Fibroblast of peridontal ligament (primary cell): Measurements from ENCODE around the gene IL13.
"Not testable (repeated sequence)": the region's sequence is repeated elsewhere in the genome, so short reads cannot be mapped to it uniquely, and the experiment has no call there.

Experiments
- DNase-seq: peaks from one replicate; pipeline ENCODE4 v3.0.0-alpha.2; 2010; ENCODE audit errors: extremely low read depth

The IL13 gene

DNA sequence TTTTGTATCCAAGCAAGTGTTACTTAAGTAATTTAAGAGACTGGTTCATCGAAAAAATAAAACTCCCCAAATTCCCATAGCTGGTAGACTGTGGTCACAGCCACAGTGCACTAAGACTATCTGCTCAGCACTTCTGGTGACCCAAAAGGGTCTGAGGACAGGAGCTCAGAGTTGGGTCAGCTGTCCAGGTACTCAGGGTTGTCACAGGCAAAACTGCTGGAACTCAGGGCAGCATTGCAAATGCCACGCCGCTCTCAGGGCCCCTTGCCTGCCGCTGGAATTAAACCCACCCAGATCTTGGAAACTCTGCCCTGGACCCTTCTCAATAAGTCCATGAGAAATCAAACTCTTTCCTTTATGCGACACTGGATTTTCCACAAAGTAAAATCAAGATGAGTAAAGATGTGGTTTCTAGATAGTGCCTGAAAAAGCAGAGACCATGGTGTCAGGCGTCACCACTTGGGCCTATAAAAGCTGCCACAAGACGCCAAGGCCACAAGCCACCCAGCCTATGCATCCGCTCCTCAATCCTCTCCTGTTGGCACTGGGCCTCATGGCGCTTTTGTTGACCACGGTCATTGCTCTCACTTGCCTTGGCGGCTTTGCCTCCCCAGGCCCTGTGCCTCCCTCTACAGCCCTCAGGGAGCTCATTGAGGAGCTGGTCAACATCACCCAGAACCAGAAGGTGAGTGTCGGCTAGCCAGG, at the start of gene IL13:
TSS of gene IL13 (plus strand) at position 498 of the 705 bp plus-strand sequence. CDS start at position 512, 14 bp downstream.
- no peak for DNase-seq

GRCh38 chr5:132611965-132612364, 46.0 kb upstream of the IL13 start:
- no peak for DNase-seq

DNA sequence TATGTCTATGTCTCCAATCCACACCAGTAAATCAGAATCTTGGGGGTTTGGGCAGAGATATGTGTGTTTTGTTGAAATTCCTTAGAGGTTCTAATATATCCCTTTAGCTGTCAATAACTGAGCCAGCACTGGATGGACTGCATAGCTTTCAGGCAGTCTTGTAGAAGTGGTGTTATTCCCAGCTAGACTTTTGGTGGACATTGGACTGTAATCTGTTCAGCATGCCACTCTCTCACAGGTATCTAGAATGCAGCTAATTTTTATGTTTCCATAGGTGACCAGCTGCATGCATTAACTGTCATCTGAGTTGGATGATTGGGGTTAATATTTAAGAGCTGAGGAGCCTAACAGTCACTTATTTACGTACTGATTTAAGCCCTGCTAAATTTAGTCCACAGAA, 45.1 kb upstream of the IL13 start:
- no peak for DNase-seq

GRCh38 chr5:132621699-132622098, 36.3 kb upstream of the IL13 start:
- no peak for DNase-seq

DNA sequence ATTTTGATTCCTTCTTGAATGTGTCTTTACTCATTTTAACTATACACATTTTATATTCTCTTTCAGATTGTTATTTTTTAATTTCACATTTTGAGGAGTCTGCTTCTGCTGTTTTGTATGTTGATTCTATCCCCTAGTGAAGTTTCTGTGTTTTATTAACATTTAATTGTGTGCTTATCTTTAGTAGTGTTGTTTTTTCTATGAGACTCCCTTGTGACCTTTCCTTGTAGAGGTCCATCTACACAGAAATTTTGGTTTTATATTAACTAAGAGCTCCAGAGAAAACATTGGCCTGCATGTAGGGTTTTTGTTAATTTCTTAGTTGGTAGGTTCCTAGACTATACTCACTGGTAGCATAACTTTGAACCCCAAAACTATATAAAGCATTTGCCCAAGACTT, 35.4 kb upstream of the IL13 start:
- DNase-seq = no peak

DNA sequence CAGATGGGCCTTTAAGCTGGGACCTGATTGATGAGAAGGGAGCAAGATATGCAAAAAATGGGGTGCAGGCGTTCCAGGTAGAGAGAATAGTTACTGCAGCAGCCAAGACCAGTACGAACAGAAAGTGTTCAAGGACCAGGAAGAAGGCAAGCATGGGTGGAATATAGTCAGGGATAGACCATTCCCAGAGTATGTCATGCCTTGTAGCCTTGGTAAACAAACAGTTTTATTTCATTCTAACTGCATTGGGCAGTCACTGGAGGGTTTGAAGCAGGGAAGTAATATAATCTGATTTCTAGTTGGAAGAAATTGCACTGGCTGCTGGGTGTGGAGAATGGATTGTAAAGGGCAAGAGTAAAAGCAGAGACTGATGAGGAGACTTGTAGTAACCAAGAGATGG, 30.5 kb upstream of the IL13 start:
- no peak for DNase-seq

DNA sequence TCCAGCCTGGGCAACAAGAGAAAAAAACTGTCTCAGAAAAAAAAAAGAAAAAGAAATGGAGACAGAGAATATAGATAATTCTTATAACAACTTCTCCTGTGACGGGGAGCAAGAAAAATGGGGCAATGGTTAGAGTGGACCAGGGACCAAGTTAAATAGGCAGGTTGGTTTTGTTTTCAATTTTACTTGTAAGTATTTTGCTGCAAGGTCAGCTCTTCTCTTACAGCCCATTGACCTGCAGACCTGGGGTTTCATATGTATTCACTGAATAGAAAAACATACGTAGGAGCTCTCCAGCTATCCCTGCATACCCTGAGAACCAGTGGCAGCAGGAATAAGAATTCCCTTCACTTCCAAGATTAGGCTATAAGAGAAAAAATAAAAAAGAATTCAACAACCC, 29.2 kb upstream of the IL13 start:
- DNase-seq = no peak

DNA sequence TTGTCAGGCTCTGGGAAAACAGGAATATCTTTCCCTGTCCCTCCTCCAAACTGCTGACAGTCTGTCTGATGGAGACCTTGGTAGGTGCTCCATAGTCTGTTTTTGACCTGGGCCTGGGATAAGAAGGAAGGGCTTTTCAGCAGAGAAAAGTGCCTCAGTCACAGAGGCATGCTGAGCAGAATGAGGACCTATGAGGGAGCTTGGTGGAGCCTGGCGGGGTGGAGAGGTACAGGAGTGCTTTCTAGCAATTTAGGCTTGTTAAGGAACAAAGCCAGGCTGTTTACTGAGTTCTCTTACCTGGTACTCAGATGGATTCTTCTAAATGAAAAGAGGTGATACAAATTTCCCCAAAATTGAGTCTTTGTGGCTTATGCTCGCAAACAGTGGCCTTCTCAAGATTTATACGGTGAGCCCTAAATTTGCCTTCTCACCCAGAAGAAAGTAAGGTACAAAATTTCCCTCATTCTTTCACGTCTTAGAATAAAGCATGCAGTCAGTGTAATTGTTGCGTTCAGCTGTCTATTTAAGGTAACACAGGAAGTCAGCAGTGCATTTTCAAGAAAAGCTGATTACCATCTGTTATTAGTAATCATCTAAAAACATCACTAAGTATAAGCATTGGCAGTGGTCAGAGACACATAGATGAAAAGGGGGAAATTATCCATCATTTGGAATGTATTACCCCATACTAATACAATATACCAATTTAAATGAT, 28.6 kb upstream of the IL13 start:
- no peak for DNase-seq

- DNase-seq = not testable (repeated sequence)
Measured at GRCh38 chr5:132633587-132633986, 24.4 kb upstream of the IL13 start.

- DNase-seq = no peak
Measured at GRCh38 chr5:132635873-132636272, 22.1 kb upstream of the IL13 start.

DNA sequence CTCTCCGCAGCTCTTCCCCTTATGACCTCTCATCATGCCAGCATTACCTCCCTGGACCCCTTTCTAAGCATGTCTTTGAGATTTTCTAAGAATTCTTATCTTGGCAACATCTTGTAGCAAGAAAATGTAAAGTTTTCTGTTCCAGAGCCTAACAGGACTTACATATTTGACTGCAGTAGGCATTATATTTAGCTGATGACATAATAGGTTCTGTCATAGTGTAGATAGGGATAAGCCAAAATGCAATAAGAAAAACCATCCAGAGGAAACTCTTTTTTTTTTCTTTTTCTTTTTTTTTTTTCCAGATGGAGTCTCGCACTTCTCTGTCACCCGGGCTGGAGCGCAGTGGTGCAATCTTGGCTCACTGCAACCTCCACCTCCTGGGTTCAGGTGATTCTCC, 20.7 kb upstream of the IL13 start:
- DNase-seq = no peak

GRCh38 chr5:132639706-132640130, 18.3 kb upstream of the IL13 start:
- no peak for DNase-seq

DNA sequence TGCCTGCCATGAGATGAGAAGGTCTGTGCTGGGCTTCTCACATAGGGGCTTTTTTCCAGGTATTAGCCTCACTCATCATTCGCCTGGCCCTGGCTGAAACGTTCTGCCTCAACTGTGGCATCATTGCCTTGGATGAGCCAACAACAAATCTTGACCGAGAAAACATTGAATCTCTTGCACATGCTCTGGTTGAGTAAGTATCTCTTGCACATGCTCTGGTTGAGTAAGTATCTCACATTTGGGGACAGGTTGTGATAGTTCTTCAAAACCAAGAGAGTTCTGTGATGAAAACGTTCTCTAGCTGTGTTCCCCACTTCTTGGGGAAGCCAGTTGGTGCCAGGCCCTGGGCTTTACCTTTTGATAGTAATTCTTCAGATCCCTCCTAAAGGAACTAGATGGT, 17.4 kb upstream of the IL13 start:
- DNase-seq = no peak

DNA sequence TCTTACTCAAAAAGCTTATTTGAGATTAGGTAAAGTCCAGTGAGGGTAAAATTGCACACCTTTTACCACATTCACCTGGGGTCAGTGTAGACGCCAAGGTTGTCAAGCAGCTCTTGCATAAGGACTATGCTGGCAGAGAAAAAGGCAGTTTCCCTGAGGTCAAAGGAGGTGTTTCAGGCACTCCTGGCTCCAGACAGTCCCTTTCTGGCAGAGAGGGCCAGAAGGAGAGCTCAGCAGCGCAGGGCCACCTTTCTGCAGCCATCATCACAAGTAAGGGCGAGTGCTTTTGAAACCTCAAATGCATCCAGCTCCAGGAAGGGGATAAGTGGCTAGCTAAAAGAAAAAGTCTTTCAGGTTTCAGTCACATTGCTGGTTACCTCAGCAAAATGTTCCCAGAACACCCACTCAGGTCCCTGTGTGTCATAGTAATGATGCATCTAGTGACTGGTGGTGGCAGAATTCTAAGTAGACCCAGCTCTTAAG, 16.7 kb upstream of the IL13 start:
- DNase-seq = no peak

- DNase-seq = no peak
Measured at GRCh38 chr5:132641841-132642240, 16.1 kb upstream of the IL13 start.

DNA sequence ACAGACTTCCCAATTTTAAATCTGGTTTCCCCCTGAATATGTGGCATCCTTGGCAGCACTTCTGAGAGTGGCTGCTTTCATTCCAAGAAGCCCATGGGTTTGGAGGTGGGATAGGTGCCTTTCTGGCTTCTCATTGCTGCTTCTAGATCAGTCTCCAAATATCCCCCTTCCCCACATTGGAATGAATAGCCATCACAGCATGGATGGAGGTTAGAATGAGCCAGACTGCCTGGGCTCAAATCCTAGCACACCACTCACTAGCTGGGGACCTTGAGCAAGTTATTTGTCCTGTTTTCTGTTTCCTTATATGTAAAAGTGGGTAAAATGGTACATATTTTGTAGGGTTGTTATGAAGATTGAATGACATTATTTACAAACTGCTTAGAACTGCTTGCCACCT, 13.8 kb upstream of the IL13 start:
- DNase-seq = no peak

DNA sequence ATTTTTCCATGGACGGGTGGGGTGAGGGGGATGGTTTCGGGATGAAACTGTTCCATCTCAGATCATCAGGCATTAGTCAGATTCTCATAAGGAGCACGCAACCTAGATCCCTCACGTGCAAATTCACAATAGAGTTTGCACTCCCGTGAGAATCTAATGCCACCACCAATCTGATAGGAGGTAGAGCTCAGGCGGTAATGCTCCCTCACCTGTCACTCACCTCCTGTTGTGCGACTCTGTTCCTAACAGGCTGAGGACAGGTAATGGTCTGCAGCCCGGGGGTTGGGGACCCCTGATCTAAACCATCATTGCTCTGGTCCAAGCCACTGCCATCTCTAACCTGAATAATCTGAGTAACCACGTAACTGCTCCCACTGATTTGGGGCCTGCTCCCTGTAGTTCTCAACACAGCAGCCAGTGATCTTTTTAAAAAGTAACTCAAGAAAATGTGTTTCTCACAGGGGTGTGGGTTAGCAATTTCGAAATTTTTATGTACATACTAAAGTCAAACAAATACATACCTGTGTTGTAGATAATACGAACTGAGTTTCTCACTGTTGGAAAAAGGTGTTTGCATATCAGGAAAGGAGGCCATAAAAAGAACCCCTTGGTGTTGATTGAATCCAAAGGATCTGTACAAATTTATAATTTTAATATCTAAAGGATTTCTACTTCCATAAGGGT, 11.2 kb upstream of the IL13 start:
- DNase-seq = no peak

GRCh38 chr5:132647473-132647872, 10.5 kb upstream of the IL13 start:
- no peak for DNase-seq

GRCh38 chr5:132648355-132648754, 9.6 kb upstream of the IL13 start:
- no peak for DNase-seq

GRCh38 chr5:132651838-132652469, 6.0 kb upstream of the IL13 start:
- DNase-seq = no peak

GRCh38 chr5:132653716-132654115, 4.3 kb upstream of the IL13 start:
- DNase-seq = no peak
